CD4-positive, alpha-beta T cell (primary cell): ENCODE data around the gene EDEM1. TPM values are rescaled to one million over a fixed set of nuclear protein-coding genes. Genes with fewer than 3 reads are reported as not detected.

Source experiments
- ATAC-seq: fragments of 200-7000 bp; cut with Tn5 transposase; one replicate; pipeline ENCODE4 v1.10.0; 2022; ENCODE audit warnings: mild to moderate bottlenecking; ENCODE audit not compliant: poor library complexity
- CTCF ChIA-PET: fragments of 350-600 bp; sonication (Branson Sonifier 250); formaldehyde crosslinking; loops from one replicate; lab custom pipeline; 2021; ENCODE audit warnings: antibody characterized with exemption, inconsistent platforms; lab: Charles Lee
- POLR2A ChIA-PET: fragments of 350-600 bp; sonication (Branson Sonifier 250); formaldehyde crosslinking; loops from one replicate; lab custom pipeline; 2021; ENCODE audit warnings: antibody characterized with exemption, inconsistent platforms; lab: Charles Lee
- DNase-seq, 14 experiments: peaks; one replicate each; pipeline ENCODE4 v3.0.0-alpha.2; 2013 to 2020; ENCODE audit warnings: mixed read lengths in 2 of 14
- H3K27ac ChIP-seq, 2 donors: one replicate each; pipeline versions ENCODE4 v1.5.1 to v1.7.0; 2013; ENCODE audit warnings: low read length in 2 of 2, low read depth in 1 of 2, mild to moderate bottlenecking in 1 of 2
- H3K27me3 ChIP-seq, 2 experiments: 1 replicate in 1 of 2; 2 replicates in 1 of 2; pipeline versions ENCODE4 v1.6.1 to v1.7.0; 2013; ENCODE audit warnings: low read length in 2 of 2, control low read depth in 1 of 2, mild to moderate bottlenecking in 1 of 2, moderate library complexity in 1 of 2; ENCODE audit not compliant: insufficient read depth in 2 of 2, control insufficient read depth in 1 of 2
- H3K36me3 ChIP-seq: one replicate; pipeline ENCODE4 v1.6.1; 2013; ENCODE audit warnings: low read length, control low read depth; ENCODE audit not compliant: insufficient read depth
- H3K4me1 ChIP-seq: one replicate; pipeline ENCODE4 v1.6.1; 2013; ENCODE audit warnings: low read length, control low read depth; ENCODE audit not compliant: insufficient read depth
- H3K4me3 ChIP-seq: one replicate; pipeline ENCODE4 v1.5.1; 2013; ENCODE audit warnings: mild to moderate bottlenecking, low read length, moderate library complexity
- H3K9me3 ChIP-seq, 2 experiments: 1 replicate in 1 of 2; 2 replicates in 1 of 2; pipeline versions ENCODE4 v1.6.1 to v1.7.0; 2013; ENCODE audit warnings: low read length in 2 of 2, mild to moderate bottlenecking in 2 of 2, control low read depth in 1 of 2, moderate library complexity in 1 of 2; ENCODE audit not compliant: control insufficient read depth in 1 of 2, insufficient read depth in 1 of 2
- H3K27ac Mint-ChIP-seq: one replicate; pipeline ENCODE4 v1.8.0; 2020; ENCODE audit warnings: mixed read lengths
- H3K27me3 Mint-ChIP-seq: one replicate; pipeline ENCODE4 v1.8.0; 2021; ENCODE audit warnings: mixed read lengths
- H3K36me3 Mint-ChIP-seq: one replicate; pipeline ENCODE4 v1.8.0; 2021; ENCODE audit warnings: low read depth, mixed read lengths
- H3K4me1 Mint-ChIP-seq: one replicate; pipeline ENCODE4 v1.8.0; 2021; ENCODE audit warnings: low read depth, mixed read lengths
- H3K4me3 Mint-ChIP-seq: one replicate; pipeline ENCODE4 v1.8.0; 2020; ENCODE audit warnings: mild to moderate bottlenecking, mixed read lengths
- H3K9me3 Mint-ChIP-seq: one replicate; pipeline ENCODE4 v1.8.0; 2020; ENCODE audit warnings: mixed read lengths
- CTCF ChIP-seq: fragments of 200-600 bp; IDR thresholded peaks from one replicate; pipeline ENCODE4 v1.8.0; 2022; ENCODE audit warnings: antibody characterized with exemption, mild to moderate bottlenecking
- intact Hi-C, 2 experiments: fragments of 100-400 bp; cut with DNase I in 1 of 2; cut with micrococcal nuclease in 1 of 2; formaldehyde crosslinking; loops; one replicate each; pipeline versions ENCODE4 v1.15.1 to v1.9.0; 2023 to 2025; cut with DNase I, micrococcal nuclease
- total RNA-seq, 174 experiments: library from RNA in 2 of 174; stranded (reverse) in 2 of 174; gene quantifications; one replicate each; pipeline ENCODE4 v1.2.3 and lab custom pipeline; 2021 to 2026

The EDEM1 gene
- total RNA-seq, 2 experiments from 2014 or later: 106 to 114 TPM

GRCh38 chr3:5248822-5249221 is 61.3 kb downstream of the EDEM1 start:
- H3K27ac Mint-ChIP-seq: no peak overlapping the region
- Histone ChIP-seq H3K27me3 (no peaks in the 10 kb centered on the region), H3K4me3 (no peak overlapping the region), H3K4me1 (no peaks in the 10 kb centered on the region), H3K36me3 (no peaks in the 10 kb centered on the region), H3K9me3 (no peaks in the 10 kb centered on the region), H3K27ac (no peak overlapping the region)
- no peak for TF ChIP-seq CTCF
- CTCF ChIA-PET: no interaction called here
- H3K4me3 Mint-ChIP-seq: no peak overlapping the region
- no peak for DNase-seq
- no peak for ATAC-seq
- H3K9me3 Mint-ChIP-seq: peaks cover 3% of the 10 kb centered on the region
- H3K36me3 Mint-ChIP-seq: no peaks in the 10 kb centered on the region
- no peaks in the 10 kb centered on the region for H3K27me3 Mint-ChIP-seq
- intact Hi-C loops: no loop called here
- POLR2A ChIA-PET: no interaction called here
- H3K4me1 Mint-ChIP-seq: no peaks in the 10 kb centered on the region

GRCh38 chr3:5250467-5251195 is 63.1 kb downstream of the EDEM1 start:
- Mint-ChIP-seq H3K27me3 (no peaks in the 10 kb centered on the region), H3K4me1 (no peaks in the 10 kb centered on the region), H3K9me3 (no peaks in the 10 kb centered on the region), H3K36me3 (no peaks in the 10 kb centered on the region), H3K4me3 (no peak overlapping the region), H3K27ac (no peak overlapping the region)
- no peak for TF ChIP-seq CTCF
- no peak overlapping the region for H3K4me3 ChIP-seq
- POLR2A ChIA-PET: no interaction called here
- ATAC-seq (no peak), DNase-seq (no peak)
- no peak overlapping the region for H3K27ac ChIP-seq
- intact Hi-C loops: no loop called here
- no peaks in the 10 kb centered on the region for H3K9me3 ChIP-seq
- H3K4me1 ChIP-seq: no peaks in the 10 kb centered on the region
- CTCF ChIA-PET: no interaction called here
- H3K36me3 ChIP-seq: no peaks in the 10 kb centered on the region
- no peaks in the 10 kb centered on the region for H3K27me3 ChIP-seq

GRCh38 chr3:5251196-5251583 is 63.7 kb downstream of the EDEM1 start:
- Mint-ChIP-seq H3K27me3 (no peaks in the 10 kb centered on the region), H3K4me1 (no peaks in the 10 kb centered on the region), H3K27ac (no peak overlapping the region), H3K4me3 (no peak overlapping the region), H3K9me3 (no peaks in the 10 kb centered on the region), H3K36me3 (no peaks in the 10 kb centered on the region)
- ATAC-seq (no peak), DNase-seq (no peak)
- Histone ChIP-seq H3K4me3 (no peak overlapping the region), H3K27me3 (no peaks in the 10 kb centered on the region), H3K36me3 (no peaks in the 10 kb centered on the region), H3K4me1 (no peaks in the 10 kb centered on the region), H3K9me3 (no peaks in the 10 kb centered on the region), H3K27ac (no peak overlapping the region)
- intact Hi-C loops: no loop called here
- no peak for TF ChIP-seq CTCF
- ChIA-PET CTCF (no interaction called here), POLR2A (no interaction called here)
